GM21825 (cell line): ENCODE measurements around the gene AKAP13.

ENCODE experiments used
- ATAC-seq: cut with Tn5 transposase; IDR thresholded peaks from one replicate; pipeline ENCODE4 v1.9.1; 2021; ENCODE audit warnings: mild to moderate bottlenecking, moderate library complexity; ENCODE audit not compliant: unreplicated experiment

Gene AKAP13

GRCh38 chr15:85685356-85685755, 305.0 kb downstream of the AKAP13 start:
- no peak for ATAC-seq

- no peak for ATAC-seq
Observed at GRCh38 chr15:85687329-85687728, 306.9 kb downstream of the AKAP13 start.

GRCh38 chr15:85688711-85689110, 308.3 kb downstream of the AKAP13 start:
- no peak for ATAC-seq

GRCh38 chr15:85689729-85690128, 309.3 kb downstream of the AKAP13 start:
- ATAC-seq: peak; percentile 36

- ATAC-seq: peak; percentile 48
Observed at GRCh38 chr15:85690561-85691231, 310.3 kb downstream of the AKAP13 start.

- ATAC-seq: peak; percentile 41
Observed at GRCh38 chr15:85691350-85692240, 311.2 kb downstream of the AKAP13 start.

- ATAC-seq: no peak
Observed at GRCh38 chr15:85692321-85692720, 311.9 kb downstream of the AKAP13 start.

- ATAC-seq: peak; percentile 44
Observed at GRCh38 chr15:85692873-85693272, 312.5 kb downstream of the AKAP13 start.

GRCh38 chr15:85693277-85693676, 312.9 kb downstream of the AKAP13 start:
- ATAC-seq: no peak

GRCh38 chr15:85694091-85694490, 313.7 kb downstream of the AKAP13 start:
- no peak for ATAC-seq

- ATAC-seq: no peak
Observed at GRCh38 chr15:85700767-85701166, 320.4 kb downstream of the AKAP13 start.

- no peak for ATAC-seq
Observed at GRCh38 chr15:85702321-85703101, 322.1 kb downstream of the AKAP13 start.

GRCh38 chr15:85704066-85704465, 323.7 kb downstream of the AKAP13 start:
- ATAC-seq: no peak

- ATAC-seq: no peak
Observed at GRCh38 chr15:85704720-85705429, 324.5 kb downstream of the AKAP13 start.

- peak; percentile 35 for ATAC-seq
Observed at GRCh38 chr15:85706779-85707518, 326.5 kb downstream of the AKAP13 start.

GRCh38 chr15:85707519-85708338, 327.3 kb downstream of the AKAP13 start:
- ATAC-seq: no peak

- ATAC-seq: no peak
Observed at GRCh38 chr15:85708402-85708941, 328.1 kb downstream of the AKAP13 start.

- ATAC-seq: no peak
Observed at GRCh38 chr15:85709250-85709649, 328.8 kb downstream of the AKAP13 start.

- ATAC-seq: peak; percentile 39
Observed at GRCh38 chr15:85710340-85710842, 330.0 kb downstream of the AKAP13 start.
